H9 (cell line): ENCODE results near the gene FAM114A1. TPM values are rescaled to one million over a fixed set of nuclear protein-coding genes. Genes with fewer than 3 reads are reported as not detected.

ENCODE experiments used
- DNase-seq: peaks from one replicate; pipeline ENCODE4 v3.0.0-alpha.2; 2017
- H2AFZ ChIP-seq: one replicate; pipeline ENCODE4 v1.6.1; 2013; ENCODE audit warnings: mild to moderate bottlenecking, low read length, control low read depth, moderate library complexity
- H2AK5ac ChIP-seq: 2 replicates; pipeline ENCODE4 v1.6.1; 2013; ENCODE audit warnings: low read length, control low read depth, mixed read lengths; ENCODE audit not compliant: insufficient read length
- H2BK120ac ChIP-seq: one replicate; pipeline ENCODE4 v1.6.1; 2013; ENCODE audit warnings: low read depth, mild to moderate bottlenecking, low read length, control low read depth, inconsistent platforms; ENCODE audit not compliant: poor library complexity, severe bottlenecking
- H2BK12ac ChIP-seq: 2 replicates; pipeline ENCODE4 v1.6.1; 2013; ENCODE audit warnings: low read length, control low read depth, mixed read lengths, low read depth; ENCODE audit not compliant: insufficient read length
- H2BK15ac ChIP-seq: 2 replicates; pipeline ENCODE4 v1.6.1; 2013; ENCODE audit warnings: low read depth, low read length, control low read depth
- H2BK20ac ChIP-seq: one replicate; pipeline ENCODE4 v1.6.1; 2013; ENCODE audit warnings: low read depth, mild to moderate bottlenecking, low read length, control low read depth, inconsistent platforms; ENCODE audit not compliant: poor library complexity, severe bottlenecking
- H2BK5ac ChIP-seq: 2 replicates; pipeline ENCODE4 v1.6.1; 2013; ENCODE audit warnings: low read length, control low read depth, mixed read lengths; ENCODE audit not compliant: insufficient read length
- H3K14ac ChIP-seq: 2 replicates; pipeline ENCODE4 v1.6.1; 2013; ENCODE audit warnings: low read length, control low read depth; ENCODE audit not compliant: insufficient read depth
- H3K18ac ChIP-seq: 2 replicates; pipeline ENCODE4 v1.6.1; 2013; ENCODE audit warnings: low read depth, mild to moderate bottlenecking, mixed read lengths, low read length, control low read depth; ENCODE audit not compliant: insufficient read length
- H3K23ac ChIP-seq: 2 replicates; pipeline ENCODE4 v1.6.1; 2013; ENCODE audit warnings: low read length, control low read depth, mixed read lengths, low read depth; ENCODE audit not compliant: insufficient read length
- H3K23me2 ChIP-seq: 2 replicates; pipeline ENCODE4 v1.6.1; 2013; ENCODE audit warnings: low read depth, mild to moderate bottlenecking, mixed read lengths, low read length, control low read depth; ENCODE audit not compliant: insufficient read length, poor library complexity, severe bottlenecking
- H3K27ac ChIP-seq: 2 replicates; pipeline ENCODE4 v1.5.1; 2013; ENCODE audit warnings: low read length, control low read depth, mixed read lengths, low read depth; ENCODE audit not compliant: insufficient read length
- H3K27me3 ChIP-seq: 2 replicates; pipeline ENCODE4 v1.6.1; 2013; ENCODE audit warnings: low read length, control low read depth, inconsistent platforms; ENCODE audit not compliant: insufficient read depth
- H3K4ac ChIP-seq: 2 replicates; pipeline ENCODE4 v1.6.1; 2013; ENCODE audit warnings: low read depth, mild to moderate bottlenecking, control low read depth, inconsistent platforms, low read length, moderate library complexity
- H3K4me1 ChIP-seq: 2 replicates; pipeline ENCODE4 v1.6.1; 2013; ENCODE audit warnings: low read length, control low read depth, inconsistent platforms; ENCODE audit not compliant: insufficient read depth
- H3K4me2 ChIP-seq: 2 replicates; pipeline ENCODE4 v1.6.1; 2013; ENCODE audit warnings: low read length, control low read depth, mixed read lengths; ENCODE audit not compliant: insufficient read length, insufficient read depth
- H3K56ac ChIP-seq: 2 replicates; pipeline ENCODE4 v1.6.1; 2013; ENCODE audit warnings: low read depth, mild to moderate bottlenecking, mixed read lengths, low read length, control low read depth; ENCODE audit not compliant: insufficient read length
- H3K79me1 ChIP-seq: 2 replicates; pipeline ENCODE4 v1.6.1; 2013; ENCODE audit warnings: low read depth, mild to moderate bottlenecking, moderate library complexity, low read length, control low read depth, inconsistent platforms; ENCODE audit not compliant: insufficient read depth, poor library complexity, severe bottlenecking
- H3K79me2 ChIP-seq: 2 replicates; pipeline ENCODE4 v1.6.1; 2013; ENCODE audit warnings: low read length, control low read depth, inconsistent platforms; ENCODE audit not compliant: insufficient read depth
- H3K9ac ChIP-seq: 2 replicates; pipeline ENCODE4 v1.6.1; 2013; ENCODE audit warnings: low read length, control low read depth, mixed read lengths; ENCODE audit not compliant: insufficient read length; ENCODE audit errors: extremely low read depth
- H3K9me3 ChIP-seq: one replicate; pipeline ENCODE4 v1.6.1; 2013; ENCODE audit warnings: low read depth, low read length, inconsistent platforms; ENCODE audit not compliant: control insufficient read depth
- H3T11ph ChIP-seq: one replicate; pipeline ENCODE4 v1.6.1; 2013; ENCODE audit warnings: mild to moderate bottlenecking, low read length, control low read depth, inconsistent platforms
- H4K20me1 ChIP-seq: one replicate; pipeline ENCODE4 v1.6.1; 2013; ENCODE audit not compliant: control insufficient read depth, insufficient read length, insufficient read depth
- H4K5ac ChIP-seq: 2 replicates; pipeline ENCODE4 v1.6.1; 2013; ENCODE audit warnings: low read depth, mild to moderate bottlenecking, mixed read lengths, low read length, control low read depth; ENCODE audit not compliant: insufficient read length
- H4K8ac ChIP-seq: replicated peaks from 2 replicates; pipeline ENCODE4 v1.6.1; 2013; ENCODE audit warnings: low read length, control low read depth, mixed read lengths, low read depth; ENCODE audit not compliant: insufficient read length
- H4K91ac ChIP-seq: 2 replicates; pipeline ENCODE4 v1.6.1; 2013; ENCODE audit warnings: low read depth, mild to moderate bottlenecking, moderate library complexity, mixed read lengths, low read length, control low read depth; ENCODE audit not compliant: insufficient read length
- H3K27ac Mint-ChIP-seq, 3 experiments: 2 replicates in 2 of 3; 3 replicates in 1 of 3; pipeline ENCODE4 v1.8.0; 2020 to 2021; ENCODE audit warnings: mixed read lengths in 3 of 3, mild to moderate bottlenecking in 1 of 3, moderate library complexity in 1 of 3
- H3K27me3 Mint-ChIP-seq: 2 replicates; pipeline ENCODE4 v1.8.0; 2021; ENCODE audit warnings: low read depth, mild to moderate bottlenecking, moderate library complexity, mixed read lengths
- H3K36me3 Mint-ChIP-seq, 3 experiments: 2 replicates in 2 of 3; 3 replicates in 1 of 3; pipeline ENCODE4 v1.8.0; 2020 to 2021; ENCODE audit warnings: low read depth in 3 of 3, mixed read lengths in 3 of 3; ENCODE audit not compliant: insufficient read depth in 1 of 3
- H3K4me1 Mint-ChIP-seq, 2 experiments: 2 replicates each; pipeline ENCODE4 v1.8.0; 2020; ENCODE audit warnings: mixed read lengths in 2 of 2
- H3K4me3 Mint-ChIP-seq, 2 experiments: 2 replicates in 1 of 2; 3 replicates in 1 of 2; pipeline ENCODE4 v1.8.0; 2020 to 2021; ENCODE audit warnings: mild to moderate bottlenecking in 2 of 2, mixed read lengths in 2 of 2, moderate library complexity in 1 of 2
- H3K9me3 Mint-ChIP-seq, 2 experiments: 2 replicates in 1 of 2; 3 replicates in 1 of 2; pipeline ENCODE4 v1.8.0; 2020; ENCODE audit warnings: mild to moderate bottlenecking in 2 of 2, mixed read lengths in 2 of 2, moderate library complexity in 1 of 2
- CTCF ChIP-seq: fragments of 200-600 bp; sonication (generic); conservative IDR thresholded peaks from 3 replicates; pipeline ENCODE4 v1.8.0; 2021; ENCODE audit warnings: antibody characterized with exemption, mild to moderate bottlenecking
- WGBS: extraction: QIAGEN DNeasy Blood & Tissue Kit; methylation state at CpG from one replicate; pipeline ENCODE4 v1.1.7; 2013; ENCODE audit warnings: missing lambda C conversion rate, low lambda C conversion rate, mixed read lengths; ENCODE audit not compliant: insufficient read length; ENCODE audit errors: extremely low coverage; 5-methylcytosine and 5-hydroxymethylcytosine counted together
- total RNA-seq: library from RNA; stranded (reverse); gene quantifications from 2 replicates; pipeline ENCODE4 v1.2.1, GENCODE V29; 2021

FAM114A1 gene
- total RNA-seq, 1 experiment from 2014 or later, result 9.9 TPM

- Histone ChIP-seq H2AFZ (no peak overlapping the region), H3K79me1 (no peaks in the 10 kb centered on the region), H3K79me2 (no peaks in the 10 kb centered on the region), H4K8ac (no peak overlapping the region), H3K23ac (no peak overlapping the region), H3K14ac (no peak overlapping the region), H2BK12ac (no peak overlapping the region), H3K18ac (no peak overlapping the region), H3K4me2 (no peak overlapping the region), H4K20me1 (no peaks in the 10 kb centered on the region), H2BK15ac (no peak overlapping the region), H2BK120ac (no peak overlapping the region), H3K4ac (no peak overlapping the region), H4K5ac (no peak overlapping the region), H3K9me3 (no peaks in the 10 kb centered on the region), H2BK20ac (no peak overlapping the region), H2AK5ac (no peak overlapping the region), H3T11ph (no peak overlapping the region), H3K4me1 (0 out of 2 replicates have a peak, but pooled peaks cover 3% of the 10 kb centered on the region), H3K23me2 (no peaks in the 10 kb centered on the region), H3K9ac (no peak overlapping the region), H3K27me3 (no peaks in the 10 kb centered on the region), H2BK5ac (no peak overlapping the region), H3K56ac (no peak overlapping the region), H3K27ac (no peak overlapping the region), H4K91ac (no peak overlapping the region)
- Mint-ChIP-seq H3K27me3 (no peaks in the 10 kb centered on the region), H3K9me3 (no peaks in the 10 kb centered on the region), H3K36me3 (no peaks in the 10 kb centered on the region), H3K4me3 (no peak overlapping the region), H3K27ac (no peak overlapping the region), H3K4me1 (peaks cover 9 to 13% of the 10 kb centered on the region in 2 experiments)
- DNase-seq, result no peak
- no CpG with 5 or more reads among the region's 6 CpGs for WGBS
- TF ChIP-seq CTCF, result no peak
These were observed 121.9 kb downstream of the FAM114A1 start for GRCh38 chr4:38989487-38989886.
